ENCODE data around the gene LIPK. TPM values are rescaled to one million over a fixed set of nuclear protein-coding genes. Genes with fewer than 3 reads are reported as not detected.

Gene LIPK
- total RNA-seq, 1 donor from 2014 or later = not detected

GRCh38 chr10:88668465-88668864, 37.6 kb upstream of the LIPK start:
- Histone ChIP-seq H2AFZ (ENCODE audit: low read depth, low read length) (no peak overlapping the region), H3K9ac (ENCODE audit: low read length) (no peak overlapping the region), H3K4me1 (ENCODE audit: insufficient read depth, low read length) (no peaks in the 10 kb centered on the region), H3K4me2 (ENCODE audit: low read length) (no peak overlapping the region), H3K4me3 (ENCODE audit: insufficient read depth, low read depth, low read length) (no peak overlapping the region), H3K27ac (ENCODE audit: low read depth, low read length) (no peak overlapping the region), H4K20me1 (ENCODE audit: insufficient read depth, low read length) (no peaks in the 10 kb centered on the region), H3K79me2 (ENCODE audit: insufficient read depth, low read length) (no peaks in the 10 kb centered on the region), H3K27me3 (ENCODE audit: insufficient read depth, low read length) (no peaks in the 10 kb centered on the region), H3K9me3 (ENCODE audit: insufficient read depth, low read depth, low read length) (no peaks in the 10 kb centered on the region), H3K36me3 (ENCODE audit: insufficient read depth, low read length) (no peaks in the 10 kb centered on the region)
- Mint-ChIP-seq H3K36me3 (ENCODE audit: low read depth, unreplicated experiment) (no peaks in the 10 kb centered on the region), H3K4me3 (ENCODE audit: unreplicated experiment) (no peak overlapping the region), H3K9me3 (ENCODE audit: unreplicated experiment) (peaks cover 2% of the 10 kb centered on the region), H3K4me1 (ENCODE audit: low read depth, unreplicated experiment) (no peaks in the 10 kb centered on the region), H3K27me3 (ENCODE audit: low read depth, unreplicated experiment) (no peaks in the 10 kb centered on the region), H3K27ac (ENCODE audit: unreplicated experiment) (no peak overlapping the region)
- TF ChIP-seq EZH2 (IDR thresholded peaks at IDR 0.05; ENCODE audit: insufficient read depth, low read length) = no peak
- no peak for TF ChIP-seq CTCF (IDR thresholded peaks at IDR 0.05; ENCODE audit: insufficient read depth, low read depth, low read length)
- FAIRE-seq = no peak
- DNase-seq (ENCODE audit: low read depth) = no peak

- no peak for FAIRE-seq
- no peaks in the 10 kb centered on the region for H3K9me3 ChIP-seq (ENCODE audit: insufficient read depth, low read depth, low read length)
- TF ChIP-seq CTCF (IDR thresholded peaks at IDR 0.05; ENCODE audit: insufficient read depth, low read depth, low read length) (no peak), EZH2 (IDR thresholded peaks at IDR 0.05; ENCODE audit: insufficient read depth, low read length) (no peak)
- H3K36me3 Mint-ChIP-seq (ENCODE audit: low read depth, unreplicated experiment) = no peaks in the 10 kb centered on the region
- no peaks in the 10 kb centered on the region for H3K36me3 ChIP-seq (ENCODE audit: insufficient read depth, low read length)
- H3K4me3 ChIP-seq (ENCODE audit: insufficient read depth, low read depth, low read length) = no peak overlapping the region
- no peaks in the 10 kb centered on the region for H3K27me3 ChIP-seq (ENCODE audit: insufficient read depth, low read length)
- H3K79me2 ChIP-seq (ENCODE audit: insufficient read depth, low read length) = no peaks in the 10 kb centered on the region
- H3K27ac ChIP-seq (ENCODE audit: low read depth, low read length) = no peak overlapping the region
- no peak overlapping the region for H2AFZ ChIP-seq (ENCODE audit: low read depth, low read length)
- H3K4me1 ChIP-seq (ENCODE audit: insufficient read depth, low read length) = no peaks in the 10 kb centered on the region
- no peaks in the 10 kb centered on the region for H3K4me1 Mint-ChIP-seq (ENCODE audit: low read depth, unreplicated experiment)
- no peaks in the 10 kb centered on the region for H3K27me3 Mint-ChIP-seq (ENCODE audit: low read depth, unreplicated experiment)
- peaks cover 2% of the 10 kb centered on the region for H3K9me3 Mint-ChIP-seq (ENCODE audit: unreplicated experiment)
- no peak overlapping the region for H3K27ac Mint-ChIP-seq (ENCODE audit: unreplicated experiment)
- H3K9ac ChIP-seq (ENCODE audit: low read length) = no peak overlapping the region
- H4K20me1 ChIP-seq (ENCODE audit: insufficient read depth, low read length) = no peaks in the 10 kb centered on the region
- no peak overlapping the region for H3K4me3 Mint-ChIP-seq (ENCODE audit: unreplicated experiment)
- no peak overlapping the region for H3K4me2 ChIP-seq (ENCODE audit: low read length)
- DNase-seq (ENCODE audit: low read depth) = no peak
Observed at GRCh38 chr10:88670497-88670896, 35.6 kb upstream of the LIPK start.

GRCh38 chr10:88672041-88672440, 34.0 kb upstream of the LIPK start:
- Histone ChIP-seq H3K4me3 (ENCODE audit: insufficient read depth, low read depth, low read length) (no peak overlapping the region), H3K4me1 (ENCODE audit: insufficient read depth, low read length) (no peaks in the 10 kb centered on the region), H3K9ac (ENCODE audit: low read length) (no peak overlapping the region), H3K9me3 (ENCODE audit: insufficient read depth, low read depth, low read length) (no peaks in the 10 kb centered on the region), H4K20me1 (ENCODE audit: insufficient read depth, low read length) (no peaks in the 10 kb centered on the region), H2AFZ (ENCODE audit: low read depth, low read length) (peak overlapping the region; percentile 59), H3K36me3 (ENCODE audit: insufficient read depth, low read length) (no peaks in the 10 kb centered on the region), H3K27me3 (ENCODE audit: insufficient read depth, low read length) (no peaks in the 10 kb centered on the region), H3K79me2 (ENCODE audit: insufficient read depth, low read length) (no peaks in the 10 kb centered on the region), H3K27ac (ENCODE audit: low read depth, low read length) (no peak overlapping the region), H3K4me2 (ENCODE audit: low read length) (no peak overlapping the region)
- TF ChIP-seq CTCF (IDR thresholded peaks at IDR 0.05; ENCODE audit: insufficient read depth, low read depth, low read length) = no peak
- no peak for TF ChIP-seq EZH2 (IDR thresholded peaks at IDR 0.05; ENCODE audit: insufficient read depth, low read length)
- Mint-ChIP-seq H3K9me3 (ENCODE audit: unreplicated experiment) (peaks cover 2% of the 10 kb centered on the region), H3K4me1 (ENCODE audit: low read depth, unreplicated experiment) (no peaks in the 10 kb centered on the region), H3K27me3 (ENCODE audit: low read depth, unreplicated experiment) (no peaks in the 10 kb centered on the region), H3K36me3 (ENCODE audit: low read depth, unreplicated experiment) (no peaks in the 10 kb centered on the region), H3K27ac (ENCODE audit: unreplicated experiment) (no peak overlapping the region), H3K4me3 (ENCODE audit: unreplicated experiment) (no peak overlapping the region)
- FAIRE-seq = no peak
- DNase-seq (ENCODE audit: low read depth) = no peak
